Neural progenitor cell (in vitro differentiated cells): ENCODE results near the gene CHSY3. TPM values are rescaled to one million over a fixed set of nuclear protein-coding genes. Genes with fewer than 3 reads are reported as not detected.

Source experiments
- DNase-seq: peaks from one replicate; pipeline ENCODE4 v3.0.0-alpha.2; 2016; ENCODE audit warnings: low spot score
- H2AFZ ChIP-seq: fragments of 200-600 bp; sonication (generic); replicated peaks from 2 replicates; pipeline ENCODE4 v1.6.1; 2016; ENCODE audit warnings: antibody characterized with exemption
- H3F3A ChIP-seq: fragments of 200-600 bp; sonication (generic); 2 replicates; pipeline ENCODE4 v1.6.1; 2016; ENCODE audit warnings: antibody characterized with exemption, low read depth
- H3K27ac ChIP-seq: fragments of 200-600 bp; sonication (generic); 2 replicates; pipeline ENCODE4 v1.5.1; 2016; ENCODE audit warnings: mild to moderate bottlenecking
- H3K27me3 ChIP-seq: fragments of 200-600 bp; sonication (generic); 2 replicates; pipeline ENCODE4 v1.6.1; 2016; ENCODE audit warnings: mild to moderate bottlenecking, moderate library complexity
- H3K36me3 ChIP-seq: fragments of 200-600 bp; sonication (generic); 2 replicates; pipeline ENCODE4 v1.5.1; 2016
- H3K4me1 ChIP-seq: fragments of 200-600 bp; sonication (generic); 2 replicates; pipeline ENCODE4 v1.6.1; 2016; ENCODE audit warnings: mixed run types
- H3K4me2 ChIP-seq: fragments of 200-600 bp; sonication (generic); 2 replicates; pipeline ENCODE4 v1.6.1; 2016
- H3K4me3 ChIP-seq: fragments of 200-600 bp; sonication (generic); 2 replicates; pipeline ENCODE4 v1.5.1; 2016
- H3K79me2 ChIP-seq: fragments of 200-600 bp; sonication (generic); 2 replicates; pipeline ENCODE4 v1.6.1; 2016; ENCODE audit warnings: low read depth
- H3K9ac ChIP-seq: fragments of 200-600 bp; sonication (generic); 2 replicates; pipeline ENCODE4 v1.6.1; 2016
- H3K9me3 ChIP-seq: fragments of 200-600 bp; sonication (generic); 2 replicates; pipeline ENCODE4 v1.5.1; 2016; ENCODE audit warnings: low read depth
- H4K20me1 ChIP-seq: fragments of 200-600 bp; sonication (generic); 2 replicates; pipeline ENCODE4 v1.6.1; 2016; ENCODE audit warnings: low read depth
- H3K27ac Mint-ChIP-seq: 3 replicates; pipeline ENCODE4 v1.8.0; 2021; ENCODE audit warnings: mixed read lengths
- H3K27me3 Mint-ChIP-seq: 2 replicates; pipeline ENCODE4 v1.8.0; 2022; ENCODE audit warnings: low read depth, mild to moderate bottlenecking, inconsistent platforms, moderate library complexity, mixed read lengths; ENCODE audit not compliant: insufficient read depth
- H3K36me3 Mint-ChIP-seq: 3 replicates; pipeline ENCODE4 v1.8.0; 2021; ENCODE audit warnings: mixed read lengths
- H3K4me1 Mint-ChIP-seq: 3 replicates; pipeline ENCODE4 v1.8.0; 2021; ENCODE audit warnings: mixed read lengths
- H3K4me3 Mint-ChIP-seq: 3 replicates; pipeline ENCODE4 v1.8.0; 2021; ENCODE audit warnings: mild to moderate bottlenecking, moderate library complexity, mixed read lengths
- H3K9me3 Mint-ChIP-seq: 3 replicates; pipeline ENCODE4 v1.8.0; 2020; ENCODE audit warnings: mixed read lengths
- CTCF ChIP-seq: fragments of 200-600 bp; sonication (generic); IDR thresholded peaks from 2 replicates; pipeline ENCODE4 v1.5.1; 2017; ENCODE audit warnings: antibody characterized with exemption, mild to moderate bottlenecking
- EZH2 ChIP-seq: fragments of 200-600 bp; sonication (generic); IDR thresholded peaks from 2 replicates; pipeline ENCODE4 v1.6.1; 2017; ENCODE audit warnings: antibody characterized with exemption, mild to moderate bottlenecking, moderate library complexity
- EZH2phosphoT487 ChIP-seq: fragments of 200-600 bp; sonication (generic); IDR thresholded peaks from 2 replicates; pipeline ENCODE4 v1.6.1; 2017; ENCODE audit warnings: antibody characterized with exemption
- total RNA-seq: library from RNA; depleted of rRNA; stranded (reverse); fragments of >200 nt; gene quantifications from 2 replicates; pipeline ENCODE4 v1.2.3, GENCODE V29; 2015; ENCODE audit warnings: low replicate concordance

Gene CHSY3
- total RNA-seq, 1 donor from 2014 or later: 0.30 TPM

- Histone ChIP-seq H3F3A (no peaks in the 10 kb centered on the region), H3K27ac (no peak overlapping the region), H3K36me3 (no peaks in the 10 kb centered on the region), H3K27me3 (no peaks in the 10 kb centered on the region), H4K20me1 (no peaks in the 10 kb centered on the region), H3K9me3 (no peaks in the 10 kb centered on the region), H3K4me3 (no peak overlapping the region), H3K4me1 (no peaks in the 10 kb centered on the region), H3K4me2 (no peak overlapping the region), H2AFZ (no peak overlapping the region), H3K9ac (no peak overlapping the region), H3K79me2 (no peaks in the 10 kb centered on the region)
- Mint-ChIP-seq H3K4me3 (no peak overlapping the region), H3K27me3 (no peaks in the 10 kb centered on the region), H3K4me1 (peaks cover 3% of the 10 kb centered on the region), H3K27ac (no peak overlapping the region), H3K9me3 (no peaks in the 10 kb centered on the region), H3K36me3 (no peaks in the 10 kb centered on the region)
- no peak for TF ChIP-seq EZH2
- TF ChIP-seq CTCF: no peak
- no peak for TF ChIP-seq EZH2phosphoT487
- DNase-seq: no peak
Measured at GRCh38 chr5:129963359-129963758, 59.1 kb downstream of the CHSY3 start.

- no peak overlapping the region for H3K27ac ChIP-seq
- H3K9ac ChIP-seq: no peak overlapping the region
- no peaks in the 10 kb centered on the region for H3K27me3 ChIP-seq
- H3K36me3 ChIP-seq: no peaks in the 10 kb centered on the region
- no peak overlapping the region for H2AFZ ChIP-seq
- TF ChIP-seq CTCF (no peak), EZH2 (no peak), EZH2phosphoT487 (no peak)
- no peak for DNase-seq
- no peaks in the 10 kb centered on the region for H3K36me3 Mint-ChIP-seq
- H3K27me3 Mint-ChIP-seq: no peaks in the 10 kb centered on the region
- H4K20me1 ChIP-seq: no peaks in the 10 kb centered on the region
- H3K27ac Mint-ChIP-seq: no peak overlapping the region
- no peak overlapping the region for H3K4me3 Mint-ChIP-seq
- H3K9me3 Mint-ChIP-seq: no peaks in the 10 kb centered on the region
- no peak overlapping the region for H3K4me3 ChIP-seq
- H3K4me1 Mint-ChIP-seq: peaks cover 3% of the 10 kb centered on the region
- H3K79me2 ChIP-seq: no peaks in the 10 kb centered on the region
- H3K9me3 ChIP-seq: no peaks in the 10 kb centered on the region
- no peaks in the 10 kb centered on the region for H3F3A ChIP-seq
- H3K4me2 ChIP-seq: no peak overlapping the region
- H3K4me1 ChIP-seq: no peaks in the 10 kb centered on the region
Measured at GRCh38 chr5:129966071-129966470, 61.8 kb downstream of the CHSY3 start.

- Histone ChIP-seq H3K27me3 (no peaks in the 10 kb centered on the region), H3K36me3 (no peaks in the 10 kb centered on the region), H3F3A (no peaks in the 10 kb centered on the region), H3K4me3 (no peak overlapping the region), H3K4me2 (no peak overlapping the region), H4K20me1 (no peaks in the 10 kb centered on the region), H3K27ac (no peak overlapping the region), H2AFZ (no peak overlapping the region), H3K79me2 (no peaks in the 10 kb centered on the region), H3K4me1 (no peaks in the 10 kb centered on the region), H3K9ac (no peak overlapping the region), H3K9me3 (no peaks in the 10 kb centered on the region)
- H3K36me3 Mint-ChIP-seq: no peaks in the 10 kb centered on the region
- TF ChIP-seq CTCF (no peak), EZH2phosphoT487 (no peak)
- H3K4me1 Mint-ChIP-seq: no peaks in the 10 kb centered on the region
- DNase-seq: no peak
- no peak overlapping the region for H3K4me3 Mint-ChIP-seq
- H3K27ac Mint-ChIP-seq: no peak overlapping the region
- H3K9me3 Mint-ChIP-seq: no peaks in the 10 kb centered on the region
- H3K27me3 Mint-ChIP-seq: no peaks in the 10 kb centered on the region
Measured at GRCh38 chr5:129971714-129972113, 67.4 kb downstream of the CHSY3 start.
